Measurements from ENCODE around the gene CACNA2D4. TPM values are rescaled to one million over a fixed set of nuclear protein-coding genes. Genes with fewer than 3 reads are reported as not detected.

CACNA2D4 gene
- total RNA-seq, 2 donors from 2014 or later: 5.9 to 7.3 TPM

DNA sequence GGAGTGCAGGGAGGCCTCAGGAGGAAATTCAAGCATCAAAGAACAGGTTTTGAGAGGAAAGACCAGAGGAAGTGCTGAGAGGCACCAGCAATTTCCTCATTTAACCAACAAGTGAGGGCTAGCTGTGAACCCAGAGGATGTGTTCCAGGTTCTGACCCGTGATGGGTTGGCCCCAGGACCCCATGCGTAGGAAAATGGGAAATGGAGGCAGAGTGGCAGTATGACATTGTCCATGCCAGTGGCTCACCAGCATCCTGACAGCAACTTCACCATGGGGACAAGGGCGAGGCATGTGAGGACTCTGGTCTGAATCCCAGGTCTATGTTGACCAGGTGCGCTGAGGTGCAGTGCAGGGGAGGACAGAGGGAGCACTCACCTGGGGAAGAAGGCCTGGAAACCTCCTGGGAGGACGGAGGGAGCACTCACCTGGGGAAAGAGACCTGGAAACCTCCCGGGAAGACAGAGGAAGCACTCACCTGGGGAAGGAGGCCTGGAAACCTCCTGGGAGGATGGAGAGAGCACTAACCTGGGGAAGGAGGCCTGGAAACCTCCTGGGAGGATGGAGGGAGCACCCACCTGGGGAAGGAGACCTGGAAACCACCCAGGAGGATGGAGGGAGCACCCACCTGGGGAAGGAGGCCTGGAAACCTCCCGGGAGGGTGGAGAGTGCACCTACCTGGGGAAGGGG lies 6.7 kb upstream of the CACNA2D4 start:
- intact Hi-C loops (cut with DNase I): loop anchor here in 1 of 2 donors (5.0 kb wide), 1 partner anchor 128 kb away; no protein-coding TSS in a partner anchor
- no peak for DNase-seq (ENCODE audit: low spot score)

DNA sequence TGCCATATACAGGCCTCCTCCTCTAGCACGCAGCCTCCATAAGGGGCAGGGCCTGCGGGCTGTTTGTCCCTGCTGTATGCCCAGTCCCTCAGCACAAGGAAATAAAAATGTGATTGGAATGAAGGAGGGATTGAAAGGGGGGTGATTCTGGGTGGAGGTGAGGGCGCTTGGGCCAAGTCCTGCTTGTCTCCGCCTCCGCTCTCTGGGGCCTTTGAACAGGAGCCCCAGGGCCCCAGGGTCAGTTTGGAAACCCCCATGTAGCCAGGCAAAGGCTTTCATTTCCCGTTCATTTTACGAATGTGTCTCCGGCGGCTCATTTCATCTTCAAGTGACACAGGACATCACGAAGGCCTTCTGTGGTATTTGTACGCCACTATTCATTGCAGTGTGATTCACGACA lies 4.5 kb upstream of the CACNA2D4 start:
- intact Hi-C loops (cut with DNase I): no loop called here
- DNase-seq (ENCODE audit: low spot score): no peak

DNA sequence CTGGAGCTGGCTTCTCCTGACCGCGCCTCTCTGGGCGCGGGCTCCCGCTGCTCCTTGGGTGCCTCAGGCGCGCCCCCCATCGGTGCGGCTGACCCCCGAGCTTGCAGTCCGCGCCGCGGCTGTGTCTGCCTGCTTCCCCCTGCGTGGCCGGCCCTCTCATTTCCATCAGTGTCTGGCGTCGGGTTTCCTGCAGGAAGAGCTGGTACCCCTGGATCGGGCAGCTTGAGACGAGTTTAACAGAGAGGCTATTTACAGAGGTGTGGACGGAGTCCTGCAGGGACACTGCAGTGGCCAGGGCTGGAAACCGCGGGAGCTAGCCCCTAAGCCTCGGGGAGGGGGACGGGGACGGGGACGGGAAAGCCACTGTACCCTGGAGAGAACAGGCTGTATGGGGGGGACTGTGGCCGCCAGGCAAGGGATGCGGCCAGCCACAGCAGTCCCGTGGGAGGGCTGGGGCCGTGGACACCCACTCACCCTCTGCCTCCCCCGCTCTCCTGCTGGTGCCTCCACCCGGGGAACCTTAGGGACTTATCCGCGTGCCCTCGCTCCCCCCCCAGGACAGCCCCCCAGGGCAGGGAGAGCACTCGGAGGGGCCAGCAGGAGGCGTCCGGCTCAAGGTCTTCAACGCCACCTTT lies 3.7 kb upstream of the CACNA2D4 start:
- peak; percentile 80 for DNase-seq (ENCODE audit: low spot score)
- intact Hi-C loops (cut with DNase I): no loop called here

- peak; percentile 85 for DNase-seq (ENCODE audit: low spot score)
- intact Hi-C loops (cut with DNase I): no loop called here
Measured at GRCh38 chr12:1920971-1921370, 2.5 kb upstream of the CACNA2D4 start.

DNA sequence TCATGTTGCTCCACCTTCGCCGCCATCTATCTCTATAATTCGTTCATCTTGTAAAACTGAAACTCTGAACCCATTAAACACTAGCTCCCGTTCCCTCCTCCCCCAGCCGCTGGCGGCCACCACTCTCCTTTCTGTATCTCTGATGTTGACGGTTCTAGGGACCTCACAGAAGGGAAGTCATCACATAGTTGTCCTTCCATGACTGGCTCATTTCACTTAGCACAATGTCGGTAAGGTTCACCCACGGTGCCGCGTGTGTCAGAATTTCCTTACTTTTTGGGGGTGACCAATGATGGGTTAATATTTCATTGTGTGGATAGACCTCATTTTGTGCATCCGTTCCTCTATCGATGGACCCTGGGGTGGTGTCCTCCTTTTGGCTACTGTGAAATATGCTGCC lies 2.0 kb upstream of the CACNA2D4 start:
- DNase-seq (ENCODE audit: low spot score): no peak
- intact Hi-C loops (cut with DNase I): no loop called here

DNA sequence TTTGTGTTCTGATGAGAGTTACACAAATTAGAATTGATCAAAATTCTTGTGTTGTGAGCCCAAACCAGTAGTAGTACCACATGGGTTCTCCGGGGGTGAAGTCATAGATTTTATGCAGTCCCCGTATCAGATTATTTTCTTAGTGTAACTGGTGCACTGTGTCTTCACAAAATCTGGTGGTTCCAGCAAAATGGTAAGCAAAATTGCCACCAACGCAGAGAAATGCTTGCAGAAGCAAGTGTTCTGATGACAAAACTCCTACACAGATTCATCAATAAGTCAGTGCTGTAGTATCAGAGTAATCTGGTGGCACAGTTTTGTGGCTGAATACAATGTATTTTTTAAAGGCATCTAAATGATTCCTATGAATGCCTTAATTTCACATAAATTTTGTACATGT lies 1.3 kb upstream of the CACNA2D4 start:
- intact Hi-C loops (cut with DNase I): no loop called here
- DNase-seq (ENCODE audit: low spot score): no peak

DNA sequence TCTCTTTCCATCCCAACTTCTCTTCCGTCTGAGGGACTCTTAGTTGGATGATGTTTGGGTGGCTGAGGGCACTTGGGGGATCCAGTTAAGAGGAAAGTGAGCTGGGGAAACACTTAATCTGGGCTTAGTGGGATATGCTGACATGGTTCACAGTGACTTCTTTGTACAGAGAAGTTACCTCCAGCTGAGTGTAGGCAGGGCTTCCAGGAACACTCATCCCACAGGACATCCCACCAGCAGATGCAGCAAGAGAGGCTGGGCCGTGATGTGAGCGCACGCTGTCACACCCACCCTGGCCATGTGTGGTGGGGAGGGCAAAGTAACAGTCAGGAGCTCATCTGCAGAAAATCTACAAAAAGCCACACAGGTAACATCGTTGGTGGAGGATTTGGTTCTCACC lies 832 bp upstream of the CACNA2D4 start:
- no peak for DNase-seq (ENCODE audit: low spot score)
- intact Hi-C loops (cut with DNase I): no loop called here

DNA sequence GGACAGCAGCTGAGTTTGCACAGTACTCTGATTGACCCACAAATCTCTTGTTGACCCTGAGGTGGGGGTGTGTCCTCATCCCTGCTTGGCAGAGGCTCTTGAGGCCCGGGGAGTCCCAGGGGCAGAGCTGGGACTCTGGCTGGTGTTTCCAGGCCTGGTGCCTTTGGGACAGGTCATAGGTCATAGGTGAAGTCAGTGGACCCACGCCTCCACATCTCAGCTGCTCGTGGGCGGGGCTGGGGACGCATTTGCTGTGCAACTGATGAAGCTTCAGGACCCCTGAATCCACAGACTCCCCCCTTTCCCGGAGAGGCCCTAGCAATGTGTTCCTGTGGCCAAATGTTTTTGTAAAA lies 408 bp upstream of the CACNA2D4 start:
- DNase-seq (ENCODE audit: low spot score): no peak
- intact Hi-C loops (cut with DNase I): no loop called here

- intact Hi-C loops (cut with DNase I): no loop called here
- no peak for DNase-seq (ENCODE audit: low spot score)
Measured at GRCh38 chr12:1917172-1918070, 1.0 kb downstream of the CACNA2D4 start.

GRCh38 chr12:1916371-1917171 lies 1.9 kb downstream of the CACNA2D4 start:
- DNase-seq (ENCODE audit: low spot score): peak; percentile 82
- intact Hi-C loops (cut with DNase I): no loop called here

- intact Hi-C loops (cut with DNase I): no loop called here
- DNase-seq (ENCODE audit: low spot score): peak; percentile 74
Measured at GRCh38 chr12:1915082-1915968, 3.1 kb downstream of the CACNA2D4 start.

DNA sequence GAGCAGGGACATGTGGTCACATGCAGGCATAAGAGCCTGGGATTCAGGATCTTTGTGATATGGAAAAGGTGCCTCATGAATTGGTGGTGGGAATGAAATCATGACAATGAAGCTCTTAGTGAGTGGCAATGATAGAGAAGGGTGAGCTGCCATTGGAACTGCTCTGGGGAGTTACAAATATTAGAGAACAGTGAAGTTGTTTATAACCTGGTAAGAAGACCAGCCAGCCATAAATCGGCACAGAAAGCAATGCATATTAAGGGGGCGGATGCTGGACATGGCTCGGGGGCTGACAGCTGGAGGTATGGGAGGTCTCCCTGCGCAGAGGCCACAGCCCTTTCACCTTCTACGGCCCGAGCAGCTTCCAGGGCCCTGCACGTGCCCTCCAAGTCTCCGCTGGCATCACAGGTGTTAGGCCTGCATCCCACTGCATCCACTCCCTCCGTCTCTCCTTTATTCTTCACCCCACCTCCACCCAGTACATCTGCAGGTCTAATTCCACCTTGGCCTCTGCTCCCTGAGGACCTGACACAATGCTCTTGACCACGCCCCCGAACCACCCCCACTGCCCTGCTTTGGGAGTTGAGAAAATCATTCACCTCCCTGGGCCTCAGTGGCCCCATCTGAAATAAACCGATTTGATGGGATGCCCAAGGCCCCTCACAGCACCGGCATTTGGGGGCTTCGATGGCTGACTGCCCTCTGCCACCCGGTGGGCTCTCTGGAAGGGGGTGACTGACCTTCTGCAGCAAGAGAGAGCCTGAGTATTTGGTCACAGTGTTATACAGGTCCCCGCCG lies 4.1 kb downstream of the CACNA2D4 start:
- DNase-seq (ENCODE audit: low spot score): no peak

GRCh38 chr12:1913377-1914113 lies 4.9 kb downstream of the CACNA2D4 start:
- intact Hi-C loops (cut with DNase I): loop anchor here in 1 of 2 donors (1.0 kb wide), 1 partner anchor 35 kb away; no protein-coding TSS in a partner anchor
- no peak for DNase-seq (ENCODE audit: low spot score)

More for the DNA sequence above, 4.1 kb downstream of the CACNA2D4 start:
- intact Hi-C loops (cut with DNase I): loop anchor here in 1 of 2 donors (1.0 kb wide), 1 partner anchor 36 kb away; no protein-coding TSS in a partner anchor

DNA sequence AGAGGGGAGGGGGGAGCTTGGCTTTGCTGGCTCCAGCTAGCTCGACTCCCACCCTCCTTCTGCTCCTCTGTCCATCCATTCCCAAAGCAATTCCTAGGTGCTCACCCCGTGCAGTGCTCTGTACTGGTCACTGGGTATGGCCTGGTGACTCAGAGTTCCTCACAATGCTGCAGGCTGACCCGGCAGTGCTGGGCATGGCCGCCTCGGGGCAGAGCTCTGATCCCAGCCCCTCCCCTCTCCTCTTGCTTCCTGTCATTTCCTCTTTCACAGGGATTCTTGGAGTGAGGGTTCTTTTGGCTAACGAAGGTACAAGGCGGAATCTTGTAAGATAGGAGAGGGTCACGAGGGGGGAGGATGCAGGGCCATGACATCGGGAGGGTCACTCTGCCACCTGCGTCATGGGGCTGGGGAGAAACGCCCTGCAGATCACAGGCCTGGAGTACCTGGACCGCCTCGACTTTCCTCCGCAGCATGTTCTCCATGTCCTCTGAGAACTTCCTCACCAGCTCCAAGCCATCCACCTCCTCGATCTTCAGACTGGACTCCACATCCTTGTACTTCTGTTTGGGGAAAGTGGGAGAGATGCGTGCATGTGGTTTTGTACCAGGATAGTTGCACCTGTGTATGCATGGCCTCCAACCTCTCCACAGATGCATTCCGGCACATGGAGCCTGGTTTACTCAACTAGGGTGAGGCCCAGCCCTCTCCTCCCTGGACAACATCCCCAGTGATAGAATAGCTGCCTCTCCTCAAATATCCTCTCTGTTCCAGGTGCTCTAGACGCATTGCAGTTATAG lies 5.7 kb downstream of the CACNA2D4 start:
- no peak for DNase-seq (ENCODE audit: low spot score)
- intact Hi-C loops (cut with DNase I): no loop called here

DNA sequence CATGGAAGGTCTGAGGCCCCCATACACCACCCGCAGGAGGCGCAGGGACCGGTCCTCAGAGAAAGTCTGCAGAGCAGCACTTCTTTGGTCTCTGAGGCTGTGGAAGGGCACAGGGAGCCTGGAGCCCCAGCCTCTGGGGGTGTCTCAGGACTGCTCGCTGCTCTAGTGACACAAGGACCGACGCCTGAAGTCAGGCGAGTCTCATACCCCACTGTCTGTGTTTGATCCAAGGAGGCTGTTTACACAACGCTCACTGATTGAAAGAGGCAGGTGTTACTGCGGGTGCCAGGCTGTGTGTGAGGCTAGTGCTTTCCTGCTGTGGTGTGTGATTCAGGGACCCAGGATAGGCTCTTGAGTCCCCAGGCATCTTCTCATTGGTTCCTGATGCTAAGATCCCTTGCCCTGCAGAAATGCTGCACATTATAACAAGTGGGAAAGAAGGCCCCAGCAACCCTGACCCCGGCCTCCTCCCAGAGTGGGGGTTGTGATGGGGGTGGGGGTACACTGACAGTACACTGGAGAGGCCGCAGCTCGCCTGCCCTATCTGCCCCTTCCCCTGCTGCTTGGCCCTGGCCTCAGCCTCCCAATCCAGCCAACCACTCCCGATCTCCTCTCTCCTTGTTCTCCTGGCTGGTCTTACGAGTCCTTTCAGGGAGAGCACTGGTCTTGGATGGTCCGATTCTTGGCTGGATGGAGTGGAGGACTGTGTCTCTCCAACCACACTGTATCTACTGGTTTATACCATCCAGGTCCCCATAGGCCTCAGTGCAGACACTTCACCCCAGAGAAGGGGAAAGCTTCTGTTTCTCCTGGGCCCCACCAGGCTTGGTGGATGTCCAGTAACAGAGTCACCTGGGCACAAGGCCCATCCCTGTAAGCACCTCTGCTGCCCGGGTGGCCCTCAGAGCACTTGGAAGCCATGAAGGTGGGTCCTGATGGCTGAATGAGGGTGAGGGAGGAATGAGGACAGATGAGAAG lies 6.6 kb downstream of the CACNA2D4 start:
- intact Hi-C loops (cut with DNase I): no loop called here
- DNase-seq (ENCODE audit: low spot score): peak; percentile 64
